ENCODE measurements around the gene PITPNB.

Gene PITPNB

GRCh38 chr22:27842669-27843431 lies 76.2 kb downstream of the PITPNB start:
- no peaks in the 10 kb centered on the region for H4K20me1 ChIP-seq (ENCODE audit: insufficient read depth, low read length)

DNA sequence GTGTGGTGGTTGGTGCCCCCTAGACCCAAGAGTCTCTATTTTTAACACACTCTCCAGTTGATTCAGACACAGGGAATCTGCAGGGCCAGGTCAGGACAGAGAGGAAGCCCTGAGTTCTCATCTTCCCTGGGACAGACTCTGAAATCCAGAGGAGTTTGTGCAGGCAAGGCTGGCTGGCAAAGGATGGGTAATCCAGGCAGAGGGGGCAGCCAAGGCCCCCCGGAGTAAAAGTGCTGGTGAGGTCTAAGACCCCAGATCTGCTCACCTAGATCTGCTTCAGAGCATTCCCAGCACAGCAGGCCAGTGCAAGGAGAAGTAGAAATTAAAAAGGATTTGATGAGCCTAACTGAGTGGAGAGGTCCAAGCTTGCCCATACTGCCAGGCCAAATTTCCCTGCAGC lies 76.9 kb downstream of the PITPNB start:
- Histone ChIP-seq H3F3A (ENCODE audit: insufficient read depth, low read length) (no peaks in the 10 kb centered on the region), H4K20me1 (ENCODE audit: insufficient read depth, low read length) (no peaks in the 10 kb centered on the region), H3K36me3 (ENCODE audit: insufficient read depth, low read length) (no peaks in the 10 kb centered on the region), H3K9me3 (ENCODE audit: low read length) (peaks cover 4% of the 10 kb centered on the region; the same call in 1 of the 2 replicates), H2AFZ (ENCODE audit: low read length) (no peak overlapping the region), H3K4me2 (ENCODE audit: low read length) (no peak overlapping the region), H3K27ac (ENCODE audit: low read depth, low read length, poor library complexity, severe bottlenecking) (no peak overlapping the region), H3K4me1 (ENCODE audit: insufficient read depth, low read length, severe bottlenecking) (no peaks in the 10 kb centered on the region), H3K27me3 (ENCODE audit: insufficient read depth, low read length) (no peaks in the 10 kb centered on the region), H3K79me2 (ENCODE audit: insufficient read depth, low read length) (no peaks in the 10 kb centered on the region), H3K9ac (ENCODE audit: low read length) (no peak overlapping the region), H3K9me2 (ENCODE audit: low read depth, low read length) (no peaks in the 10 kb centered on the region), H3K4me3 (ENCODE audit: low read depth, low read length, poor library complexity, severe bottlenecking) (no peak overlapping the region)
- TF ChIP-seq EZH2 (IDR thresholded peaks at IDR 0.05; ENCODE audit: borderline replicate concordance, low read length) (no peak), CTCF (IDR thresholded peaks at IDR 0.05; ENCODE audit: low read length) (no peak)

More at GRCh38 chr22:27842669-27843431, 76.2 kb downstream of the PITPNB start:
- Histone ChIP-seq H3K4me2 (ENCODE audit: low read length) (no peak overlapping the region), H3K9me2 (ENCODE audit: low read depth, low read length) (no peaks in the 10 kb centered on the region), H3K27ac (ENCODE audit: low read depth, low read length, poor library complexity, severe bottlenecking) (no peak overlapping the region), H3F3A (ENCODE audit: insufficient read depth, low read length) (no peaks in the 10 kb centered on the region), H3K9ac (ENCODE audit: low read length) (no peak overlapping the region), H3K9me3 (ENCODE audit: low read length) (no peaks in the 10 kb centered on the region), H3K27me3 (ENCODE audit: insufficient read depth, low read length) (no peaks in the 10 kb centered on the region), H3K4me1 (ENCODE audit: insufficient read depth, low read length, severe bottlenecking) (no peaks in the 10 kb centered on the region), H2AFZ (ENCODE audit: low read length) (no peak overlapping the region), H3K4me3 (ENCODE audit: low read depth, low read length, poor library complexity, severe bottlenecking) (no peak overlapping the region), H3K36me3 (ENCODE audit: insufficient read depth, low read length) (no peaks in the 10 kb centered on the region), H3K79me2 (ENCODE audit: insufficient read depth, low read length) (no peaks in the 10 kb centered on the region)
- TF ChIP-seq CTCF (IDR thresholded peaks at IDR 0.05; ENCODE audit: low read length) (no peak), EZH2 (IDR thresholded peaks at IDR 0.05; ENCODE audit: borderline replicate concordance, low read length) (no peak)

DNA sequence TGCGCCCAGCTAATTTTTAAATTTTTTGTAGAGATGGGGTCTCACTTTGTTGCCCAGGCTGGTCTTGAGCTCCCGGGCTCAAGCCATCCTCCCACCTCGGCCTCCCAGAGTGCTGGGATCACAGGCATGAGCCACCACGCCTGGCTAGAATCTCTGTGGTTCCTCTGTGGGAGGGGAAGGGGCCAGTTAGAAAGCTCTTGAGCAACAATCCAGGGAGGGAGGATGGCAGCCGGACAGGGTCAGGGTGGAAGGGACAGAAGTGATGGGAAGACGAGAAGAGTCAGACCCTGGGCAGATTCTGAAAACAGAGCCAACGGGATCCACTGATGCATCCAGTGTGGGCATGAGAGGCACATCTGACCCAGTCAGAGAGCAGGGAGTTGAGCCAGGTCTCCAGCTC lies 78.6 kb downstream of the PITPNB start:
- no peaks in the 10 kb centered on the region for H3K79me2 ChIP-seq (ENCODE audit: insufficient read depth, low read length)
- H3K9me3 ChIP-seq (ENCODE audit: low read length) = peaks cover 4% of the 10 kb centered on the region; the same call in 1 of the 2 replicates

More for the DNA sequence above, 78.6 kb downstream of the PITPNB start:
- H4K20me1 ChIP-seq (ENCODE audit: insufficient read depth, low read length) = no peaks in the 10 kb centered on the region
- H3K27me3 ChIP-seq (ENCODE audit: insufficient read depth, low read length) = no peaks in the 10 kb centered on the region
- H3K9ac ChIP-seq (ENCODE audit: low read length) = no peak overlapping the region
- no peak overlapping the region for H3K4me3 ChIP-seq (ENCODE audit: low read depth, low read length, poor library complexity, severe bottlenecking)
- no peak overlapping the region for H3K27ac ChIP-seq (ENCODE audit: low read depth, low read length, poor library complexity, severe bottlenecking)
- no peak overlapping the region for H3K4me2 ChIP-seq (ENCODE audit: low read length)
- no peaks in the 10 kb centered on the region for H3K4me1 ChIP-seq (ENCODE audit: insufficient read depth, low read length, severe bottlenecking)
- no peak for TF ChIP-seq CTCF (IDR thresholded peaks at IDR 0.05; ENCODE audit: low read length)
- no peak overlapping the region for H2AFZ ChIP-seq (ENCODE audit: low read length)
- H3K36me3 ChIP-seq (ENCODE audit: insufficient read depth, low read length) = no peaks in the 10 kb centered on the region
- no peaks in the 10 kb centered on the region for H3F3A ChIP-seq (ENCODE audit: insufficient read depth, low read length)
- no peaks in the 10 kb centered on the region for H3K9me2 ChIP-seq (ENCODE audit: low read depth, low read length)
